Measurements from ENCODE around the gene SH3BP5.

DNA sequence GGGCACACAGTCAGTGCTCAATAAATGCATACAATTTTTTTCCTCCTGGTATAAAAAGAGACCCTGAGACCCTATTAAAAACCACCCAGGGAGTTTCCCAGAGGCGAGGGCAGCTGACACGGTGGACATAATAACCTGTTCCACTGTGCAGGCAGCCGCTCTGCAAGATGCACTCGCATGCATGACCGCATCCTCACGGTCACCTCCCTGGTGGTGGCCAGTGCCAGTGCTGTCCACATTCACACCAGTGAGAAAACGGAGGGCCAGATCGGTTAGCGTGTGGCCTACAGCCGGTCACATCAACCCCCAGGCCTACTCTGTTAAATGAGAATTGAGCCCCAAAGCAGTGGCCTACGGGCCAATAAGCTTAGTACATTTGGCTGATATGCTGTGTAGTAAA is 24.8 kb downstream of the SH3BP5 start:
- no peak for TF ChIP-seq EP300 (IDR thresholded peaks at IDR 0.05; ENCODE audit: borderline replicate concordance)
- TF ChIP-seq, protein P1, sequence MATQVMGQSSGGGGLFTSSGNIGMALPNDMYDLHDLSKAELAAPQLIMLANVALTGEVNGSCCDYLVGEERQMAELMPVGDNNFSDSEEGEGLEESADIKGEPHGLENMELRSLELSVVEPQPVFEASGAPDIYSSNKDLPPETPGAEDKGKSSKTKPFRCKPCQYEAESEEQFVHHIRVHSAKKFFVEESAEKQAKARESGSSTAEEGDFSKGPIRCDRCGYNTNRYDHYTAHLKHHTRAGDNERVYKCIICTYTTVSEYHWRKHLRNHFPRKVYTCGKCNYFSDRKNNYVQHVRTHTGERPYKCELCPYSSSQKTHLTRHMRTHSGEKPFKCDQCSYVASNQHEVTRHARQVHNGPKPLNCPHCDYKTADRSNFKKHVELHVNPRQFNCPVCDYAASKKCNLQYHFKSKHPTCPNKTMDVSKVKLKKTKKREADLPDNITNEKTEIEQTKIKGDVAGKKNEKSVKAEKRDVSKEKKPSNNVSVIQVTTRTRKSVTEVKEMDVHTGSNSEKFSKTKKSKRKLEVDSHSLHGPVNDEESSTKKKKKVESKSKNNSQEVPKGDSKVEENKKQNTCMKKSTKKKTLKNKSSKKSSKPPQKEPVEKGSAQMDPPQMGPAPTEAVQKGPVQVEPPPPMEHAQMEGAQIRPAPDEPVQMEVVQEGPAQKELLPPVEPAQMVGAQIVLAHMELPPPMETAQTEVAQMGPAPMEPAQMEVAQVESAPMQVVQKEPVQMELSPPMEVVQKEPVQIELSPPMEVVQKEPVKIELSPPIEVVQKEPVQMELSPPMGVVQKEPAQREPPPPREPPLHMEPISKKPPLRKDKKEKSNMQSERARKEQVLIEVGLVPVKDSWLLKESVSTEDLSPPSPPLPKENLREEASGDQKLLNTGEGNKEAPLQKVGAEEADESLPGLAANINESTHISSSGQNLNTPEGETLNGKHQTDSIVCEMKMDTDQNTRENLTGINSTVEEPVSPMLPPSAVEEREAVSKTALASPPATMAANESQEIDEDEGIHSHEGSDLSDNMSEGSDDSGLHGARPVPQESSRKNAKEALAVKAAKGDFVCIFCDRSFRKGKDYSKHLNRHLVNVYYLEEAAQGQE (IDR thresholded peaks at IDR 0.05; ENCODE audit: low read depth): no peak
- TF ChIP-seq RAD21 (IDR thresholded peaks at IDR 0.05; ENCODE audit: low read depth): no peak
- no peak for TF ChIP-seq NFIC (IDR thresholded peaks at IDR 0.05)
- TF ChIP-seq EGR1 (IDR thresholded peaks at IDR 0.05): no peak
- TF ChIP-seq TEAD4 (IDR thresholded peaks at IDR 0.05): no peak
- no peak for TF ChIP-seq CEBPB (IDR thresholded peaks at IDR 0.05)
- TF ChIP-seq, protein P2, sequence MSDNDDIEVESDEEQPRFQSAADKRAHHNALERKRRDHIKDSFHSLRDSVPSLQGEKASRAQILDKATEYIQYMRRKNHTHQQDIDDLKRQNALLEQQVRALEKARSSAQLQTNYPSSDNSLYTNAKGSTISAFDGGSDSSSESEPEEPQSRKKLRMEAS (IDR thresholded peaks at IDR 0.05): no peak
- no peak for TF ChIP-seq YY1 (IDR thresholded peaks at IDR 0.05; ENCODE audit: low read depth)
- TF ChIP-seq CREB1 (IDR thresholded peaks at IDR 0.05; ENCODE audit: low read depth): no peak

All from Ishikawa (cell line).